ENCODE measurements around the gene PLXNA1.

Gene PLXNA1

GRCh38 chr3:126987596-126987995 is 4.7 kb downstream of the PLXNA1 start (continued):
- TF ChIP-seq CREB5 (CRISPR knock-in tag; IDR thresholded peaks at IDR 0.05; ENCODE audit: low read depth), result no peak
- no peak for TF ChIP-seq TSHZ2 (CRISPR knock-in tag; IDR thresholded peaks at IDR 0.05)
- TF ChIP-seq PPARA (CRISPR knock-in tag; IDR thresholded peaks at IDR 0.05; ENCODE audit: borderline replicate concordance), result no peak
- TF ChIP-seq ZFP3 (CRISPR knock-in tag; IDR thresholded peaks at IDR 0.05), result no peak
- TF ChIP-seq TOX (CRISPR knock-in tag; IDR thresholded peaks at IDR 0.05; ENCODE audit: borderline replicate concordance), result no peak

GRCh38 chr3:126988451-126989021 is 5.6 kb downstream of the PLXNA1 start:
- no peak for TF ChIP-seq ZFP30 (CRISPR knock-in tag; IDR thresholded peaks at IDR 0.05)
- no peak for TF ChIP-seq GLIS3 (CRISPR knock-in tag; IDR thresholded peaks at IDR 0.05)
- no peak for TF ChIP-seq TOX (CRISPR knock-in tag; IDR thresholded peaks at IDR 0.05; ENCODE audit: borderline replicate concordance)
- TF ChIP-seq RARB (CRISPR knock-in tag; IDR thresholded peaks at IDR 0.05), result no peak
- no peak for ATAC-seq

- no peak for ATAC-seq
- TF ChIP-seq CSRNP3 (CRISPR knock-in tag; IDR thresholded peaks at IDR 0.05), result no peak
- TF ChIP-seq POU6F1 (CRISPR knock-in tag; IDR thresholded peaks at IDR 0.05; ENCODE audit: borderline replicate concordance, low read depth), result no peak
- no peak for TF ChIP-seq TOX (CRISPR knock-in tag; IDR thresholded peaks at IDR 0.05; ENCODE audit: borderline replicate concordance)
Observed at GRCh38 chr3:126989316-126990023, 6.6 kb downstream of the PLXNA1 start.

- no peak for ATAC-seq
- TF ChIP-seq ISL1 (CRISPR knock-in tag; IDR thresholded peaks at IDR 0.05), result no peak
- no peak for TF ChIP-seq CSDC2 (CRISPR knock-in tag; IDR thresholded peaks at IDR 0.05)
- TF ChIP-seq ZNF565 (CRISPR knock-in tag; conservative IDR thresholded peaks at IDR 0.05; ENCODE audit: low read depth), result no peak
- no peak for TF ChIP-seq RARB (CRISPR knock-in tag; IDR thresholded peaks at IDR 0.05)
- no peak for TF ChIP-seq CREB5 (CRISPR knock-in tag; IDR thresholded peaks at IDR 0.05; ENCODE audit: low read depth)
- no peak for TF ChIP-seq ZFP30 (CRISPR knock-in tag; IDR thresholded peaks at IDR 0.05)
- no peak for TF ChIP-seq TCF4 (CRISPR knock-in tag; IDR thresholded peaks at IDR 0.05; ENCODE audit: borderline replicate concordance)
- no peak for TF ChIP-seq PPARA (CRISPR knock-in tag; IDR thresholded peaks at IDR 0.05; ENCODE audit: borderline replicate concordance)
- no peak for TF ChIP-seq ESRRG (CRISPR knock-in tag; IDR thresholded peaks at IDR 0.05)
- no peak for TF ChIP-seq SNAI2 (CRISPR knock-in tag; IDR thresholded peaks at IDR 0.05)
- TF ChIP-seq ZFP3 (CRISPR knock-in tag; IDR thresholded peaks at IDR 0.05), result no peak
- no peak for TF ChIP-seq PATZ1 (CRISPR knock-in tag; IDR thresholded peaks at IDR 0.05; ENCODE audit: borderline replicate concordance)
- no peak for TF ChIP-seq POU6F1 (CRISPR knock-in tag; IDR thresholded peaks at IDR 0.05; ENCODE audit: borderline replicate concordance, low read depth)
- no peak for TF ChIP-seq ARNTL (CRISPR knock-in tag; IDR thresholded peaks at IDR 0.05; ENCODE audit: borderline replicate concordance, low read depth)
- no peak for TF ChIP-seq ZC3H10 (CRISPR knock-in tag; IDR thresholded peaks at IDR 0.05)
- TF ChIP-seq TOX (CRISPR knock-in tag; IDR thresholded peaks at IDR 0.05; ENCODE audit: borderline replicate concordance), result no peak
- TF ChIP-seq OSR1 (CRISPR knock-in tag; IDR thresholded peaks at IDR 0.05), result no peak
Observed at GRCh38 chr3:126990024-126990700, 7.2 kb downstream of the PLXNA1 start.
